T-helper 17 cell (primary cell): Measurements from ENCODE around the gene SLC22A14. TPM values are rescaled to one million over a fixed set of nuclear protein-coding genes. Genes with fewer than 3 reads are reported as not detected.
"Not testable (repeated sequence)": the region's sequence is repeated elsewhere in the genome, so short reads cannot be mapped to it uniquely, and the experiment has no call there.

Experiments used
- ATAC-seq: fragments of 150-1000 bp; cut with Tn5 transposase; 2 replicates; pipeline ENCODE4 v1.10.0; 2021; ENCODE audit warnings: mild to moderate bottlenecking, moderate library complexity
- DNase-seq, 3 donors: peaks; one replicate each; pipeline versions ENCODE4 v3.0.0 to v3.0.0-alpha.2; 2020 to 2021
- H3K9me3 ChIP-seq: one replicate; pipeline ENCODE4 v1.7.0; 2013; ENCODE audit warnings: low read length, mild to moderate bottlenecking; ENCODE audit not compliant: control insufficient read depth, poor library complexity, severe bottlenecking
- H3K27ac Mint-ChIP-seq: one replicate; pipeline ENCODE4 v1.8.0; 2022; ENCODE audit warnings: mild to moderate bottlenecking, moderate library complexity, mixed read lengths
- H3K27me3 Mint-ChIP-seq: one replicate; pipeline ENCODE4 v1.8.0; 2022; ENCODE audit warnings: mixed read lengths
- H3K36me3 Mint-ChIP-seq: one replicate; pipeline ENCODE4 v1.8.0; 2022; ENCODE audit warnings: low read depth, mixed read lengths
- H3K4me1 Mint-ChIP-seq: one replicate; pipeline ENCODE4 v1.8.0; 2022; ENCODE audit warnings: mild to moderate bottlenecking, mixed read lengths
- H3K4me3 Mint-ChIP-seq: one replicate; pipeline ENCODE4 v1.8.0; 2022; ENCODE audit warnings: mild to moderate bottlenecking, moderate library complexity, mixed read lengths
- total RNA-seq, 4 donors: library from RNA in 2 of 4; stranded (reverse) in 2 of 4; gene quantifications; one replicate each; pipeline ENCODE4 v1.2.3 and lab custom pipeline; 2022 to 2026

SLC22A14 gene
- total RNA-seq, 2 donors from 2014 or later, result 0.23 TPM; not detected in 1

GRCh38 chr3:38311941-38312340 is 29.8 kb downstream of the SLC22A14 start:
- H3K4me1 Mint-ChIP-seq, result peaks cover 7% of the 10 kb centered on the region
- H3K9me3 ChIP-seq, result no peaks in the 10 kb centered on the region
- H3K27ac Mint-ChIP-seq, result peak overlapping the region; percentile 34
- ATAC-seq, result no peak
- no peak for DNase-seq
- no peaks in the 10 kb centered on the region for H3K36me3 Mint-ChIP-seq
- no peak overlapping the region for H3K4me3 Mint-ChIP-seq
- peaks cover 30% of the 10 kb centered on the region for H3K27me3 Mint-ChIP-seq

GRCh38 chr3:38312356-38312755 is 30.3 kb downstream of the SLC22A14 start:
- peak overlapping the region; percentile 59 for H3K4me3 Mint-ChIP-seq
- no peaks in the 10 kb centered on the region for H3K36me3 Mint-ChIP-seq
- peaks cover 30% of the 10 kb centered on the region for H3K27me3 Mint-ChIP-seq
- H3K27ac Mint-ChIP-seq, result peak overlapping the region; percentile 34
- no peak for ATAC-seq
- H3K4me1 Mint-ChIP-seq, result peaks cover 7% of the 10 kb centered on the region
- no peak for DNase-seq
- H3K9me3 ChIP-seq, result no peaks in the 10 kb centered on the region

- no peak overlapping the region for H3K27ac Mint-ChIP-seq
- H3K27me3 Mint-ChIP-seq, result peaks cover 28% of the 10 kb centered on the region
- no peak for ATAC-seq
- peaks cover 7% of the 10 kb centered on the region for H3K4me1 Mint-ChIP-seq
- no peak for DNase-seq
- no peaks in the 10 kb centered on the region for H3K9me3 ChIP-seq
- no peaks in the 10 kb centered on the region for H3K36me3 Mint-ChIP-seq
- H3K4me3 Mint-ChIP-seq, result no peak overlapping the region
These were observed 31.2 kb downstream of the SLC22A14 start for GRCh38 chr3:38313263-38313662.

GRCh38 chr3:38313695-38314094 is 31.6 kb downstream of the SLC22A14 start:
- no peaks in the 10 kb centered on the region for H3K9me3 ChIP-seq
- DNase-seq (no peak), ATAC-seq (no peak)
- Mint-ChIP-seq H3K27me3 (peaks cover 24% of the 10 kb centered on the region), H3K36me3 (no peaks in the 10 kb centered on the region), H3K4me1 (peaks cover 7% of the 10 kb centered on the region), H3K27ac (no peak overlapping the region), H3K4me3 (no peak overlapping the region)

- ATAC-seq (no peak), DNase-seq (no peak)
- peaks cover 4% of the 10 kb centered on the region for H3K4me1 Mint-ChIP-seq
- no peaks in the 10 kb centered on the region for H3K36me3 Mint-ChIP-seq
- no peaks in the 10 kb centered on the region for H3K9me3 ChIP-seq
- H3K27me3 Mint-ChIP-seq, result peaks cover 18% of the 10 kb centered on the region
- H3K27ac Mint-ChIP-seq, result no peak overlapping the region
- no peak overlapping the region for H3K4me3 Mint-ChIP-seq
These were observed 32.1 kb downstream of the SLC22A14 start for GRCh38 chr3:38314112-38314763.

- H3K9me3 ChIP-seq, result no peaks in the 10 kb centered on the region
- no peak overlapping the region for H3K27ac Mint-ChIP-seq
- H3K4me3 Mint-ChIP-seq, result no peak overlapping the region
- DNase-seq, result no peak
- H3K36me3 Mint-ChIP-seq, result no peaks in the 10 kb centered on the region
- H3K4me1 Mint-ChIP-seq, result peaks cover 4% of the 10 kb centered on the region
- no peak for ATAC-seq
- peaks cover 13% of the 10 kb centered on the region for H3K27me3 Mint-ChIP-seq
These were observed 32.8 kb downstream of the SLC22A14 start for GRCh38 chr3:38314764-38315487.

- H3K36me3 Mint-ChIP-seq, result no peaks in the 10 kb centered on the region
- no peaks in the 10 kb centered on the region for H3K9me3 ChIP-seq
- H3K27ac Mint-ChIP-seq, result no peak overlapping the region
These were observed 33.6 kb downstream of the SLC22A14 start for GRCh38 chr3:38315488-38316230.

GRCh38 chr3:38316356-38317191 is 34.5 kb downstream of the SLC22A14 start:
- H3K4me1 Mint-ChIP-seq, result peaks cover 4% of the 10 kb centered on the region
- no peak for DNase-seq
- H3K9me3 ChIP-seq, result no peaks in the 10 kb centered on the region
- H3K27ac Mint-ChIP-seq, result no peak overlapping the region
- H3K36me3 Mint-ChIP-seq, result no peaks in the 10 kb centered on the region
- no peak overlapping the region for H3K4me3 Mint-ChIP-seq
- ATAC-seq, result no peak
- peaks cover 13% of the 10 kb centered on the region for H3K27me3 Mint-ChIP-seq

More at GRCh38 chr3:38315488-38316230, 33.6 kb downstream of the SLC22A14 start:
- peaks cover 13% of the 10 kb centered on the region for H3K27me3 Mint-ChIP-seq
- H3K4me1 Mint-ChIP-seq, result peaks cover 4% of the 10 kb centered on the region
- no peak for ATAC-seq
- no peak for DNase-seq
- no peak overlapping the region for H3K4me3 Mint-ChIP-seq

GRCh38 chr3:38317192-38317759 is 35.2 kb downstream of the SLC22A14 start:
- Mint-ChIP-seq H3K27ac (no peak overlapping the region), H3K4me3 (no peak overlapping the region), H3K4me1 (peaks cover 4% of the 10 kb centered on the region), H3K27me3 (peaks cover 7% of the 10 kb centered on the region), H3K36me3 (no peaks in the 10 kb centered on the region)
- ATAC-seq (no peak), DNase-seq (no peak)
- no peaks in the 10 kb centered on the region for H3K9me3 ChIP-seq

GRCh38 chr3:38318766-38319671 is 36.9 kb downstream of the SLC22A14 start:
- ATAC-seq, result no peak
- H3K4me1 Mint-ChIP-seq, result peaks cover 4% of the 10 kb centered on the region
- no peak overlapping the region for H3K27ac Mint-ChIP-seq
- no peak for DNase-seq
- peaks cover under 1% of the 10 kb centered on the region for H3K27me3 Mint-ChIP-seq
- no peak overlapping the region for H3K4me3 Mint-ChIP-seq
- H3K36me3 Mint-ChIP-seq, result no peaks in the 10 kb centered on the region
- H3K9me3 ChIP-seq, result no peaks in the 10 kb centered on the region

- not testable (repeated sequence) for DNase-seq, H3K9me3 ChIP-seq, H3K36me3 Mint-ChIP-seq, H3K4me3 Mint-ChIP-seq, H3K27ac Mint-ChIP-seq, ATAC-seq, H3K4me1 Mint-ChIP-seq, H3K27me3 Mint-ChIP-seq
These were observed 38.5 kb downstream of the SLC22A14 start for GRCh38 chr3:38320638-38321037.

- DNase-seq, result no peak
- Mint-ChIP-seq H3K27me3 (peaks cover 16% of the 10 kb centered on the region), H3K27ac (no peak overlapping the region)
These were observed 41.0 kb downstream of the SLC22A14 start for GRCh38 chr3:38323060-38323459.

More at GRCh38 chr3:38323060-38323459, 41.0 kb downstream of the SLC22A14 start:
- no peak for ATAC-seq
- no peak overlapping the region for H3K4me3 Mint-ChIP-seq
- H3K9me3 ChIP-seq, result no peaks in the 10 kb centered on the region
- H3K4me1 Mint-ChIP-seq, result no peaks in the 10 kb centered on the region
- peaks cover 2% of the 10 kb centered on the region for H3K36me3 Mint-ChIP-seq
